Mammary epithelial cell (primary cell): Measurements from ENCODE around the gene DNAAF3.

Source experiments
- EZH2 ChIP-seq: IDR thresholded peaks from 2 replicates; pipeline ENCODE4 v1.6.1; 2012; ENCODE audit warnings: low read length, inconsistent platforms, borderline replicate concordance
- TF ChIP-seq, protein P1 (sequence below), 2 donors: IDR thresholded peaks in 1 of 2; conservative IDR thresholded peaks in 1 of 2; 2 replicates each; pipeline ENCODE4 v1.5.1; 2011 to 2012; ENCODE audit warnings: inconsistent platforms in 2 of 2, low read length in 2 of 2, mild to moderate bottlenecking in 2 of 2, control low read depth in 1 of 2, low read depth in 1 of 2; ENCODE audit not compliant: insufficient read depth in 1 of 2; ENCODE audit errors: extremely low read depth in 1 of 2

DNA sequence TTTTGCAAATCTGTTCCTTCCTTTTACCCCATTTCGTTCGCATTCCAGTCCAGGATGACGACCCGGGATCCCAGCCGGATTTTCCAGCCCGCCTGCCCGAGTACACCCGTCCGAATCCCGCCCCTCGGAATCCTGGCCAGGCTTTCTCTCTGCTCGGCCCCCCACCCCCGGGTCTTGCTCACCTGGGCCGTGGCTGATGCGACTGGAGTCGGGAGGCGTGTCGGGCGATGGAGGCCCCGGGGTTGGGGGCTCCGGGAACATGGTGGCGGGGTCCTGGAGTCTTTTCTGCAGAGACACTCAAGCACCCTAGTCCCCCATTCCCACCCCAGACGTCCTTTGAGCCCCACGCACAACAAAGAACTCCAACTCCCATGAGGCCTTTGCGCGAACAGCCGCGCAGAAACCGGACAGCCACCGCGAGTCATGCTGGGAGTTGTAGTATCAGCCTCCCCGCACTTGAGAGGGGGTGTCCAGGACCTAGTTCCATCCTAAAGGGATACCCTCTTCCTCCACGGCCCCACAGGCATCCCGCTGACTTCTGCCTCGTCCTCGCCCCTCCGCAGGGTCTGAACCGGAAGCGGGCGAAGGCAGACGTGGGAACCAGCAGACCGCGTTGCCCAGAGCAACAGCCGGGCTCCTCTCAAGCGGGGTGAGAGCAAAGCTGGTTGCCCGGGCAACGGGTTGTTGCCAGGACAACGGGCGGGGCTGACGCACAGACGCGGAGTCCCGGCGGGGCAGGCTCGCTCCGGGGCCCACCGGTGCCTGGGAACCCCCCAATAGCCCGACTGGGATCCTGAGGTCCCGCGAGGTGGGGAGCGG, 12.6 kb upstream of the DNAAF3 start:
- TF ChIP-seq, protein P1, sequence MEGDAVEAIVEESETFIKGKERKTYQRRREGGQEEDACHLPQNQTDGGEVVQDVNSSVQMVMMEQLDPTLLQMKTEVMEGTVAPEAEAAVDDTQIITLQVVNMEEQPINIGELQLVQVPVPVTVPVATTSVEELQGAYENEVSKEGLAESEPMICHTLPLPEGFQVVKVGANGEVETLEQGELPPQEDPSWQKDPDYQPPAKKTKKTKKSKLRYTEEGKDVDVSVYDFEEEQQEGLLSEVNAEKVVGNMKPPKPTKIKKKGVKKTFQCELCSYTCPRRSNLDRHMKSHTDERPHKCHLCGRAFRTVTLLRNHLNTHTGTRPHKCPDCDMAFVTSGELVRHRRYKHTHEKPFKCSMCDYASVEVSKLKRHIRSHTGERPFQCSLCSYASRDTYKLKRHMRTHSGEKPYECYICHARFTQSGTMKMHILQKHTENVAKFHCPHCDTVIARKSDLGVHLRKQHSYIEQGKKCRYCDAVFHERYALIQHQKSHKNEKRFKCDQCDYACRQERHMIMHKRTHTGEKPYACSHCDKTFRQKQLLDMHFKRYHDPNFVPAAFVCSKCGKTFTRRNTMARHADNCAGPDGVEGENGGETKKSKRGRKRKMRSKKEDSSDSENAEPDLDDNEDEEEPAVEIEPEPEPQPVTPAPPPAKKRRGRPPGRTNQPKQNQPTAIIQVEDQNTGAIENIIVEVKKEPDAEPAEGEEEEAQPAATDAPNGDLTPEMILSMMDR (conservative IDR thresholded peaks at IDR 0.05 in 1 of 2, IDR thresholded peaks at IDR 0.05 in 1 of 2; ENCODE audit: extremely low read depth in 1 of 2, insufficient read depth in 1 of 2, low read depth in 1 of 2, low read length in 2 of 2) = no peak
- TF ChIP-seq EZH2 = no peak
